Measurements from ENCODE around the gene BLID.

The BLID gene

GRCh38 chr11:122139595-122139866 is 23.5 kb upstream of the BLID start:
- DNase-seq (ENCODE audit: low spot score): no peak

- no peak for DNase-seq (ENCODE audit: low spot score)
Measured at GRCh38 chr11:122138744-122139594, 23.0 kb upstream of the BLID start.

- DNase-seq (ENCODE audit: low spot score): no peak
Measured at GRCh38 chr11:122137078-122137793, 21.2 kb upstream of the BLID start.

- no peak for DNase-seq (ENCODE audit: low spot score)
Measured at GRCh38 chr11:122131126-122131525, 15.1 kb upstream of the BLID start.

- DNase-seq (ENCODE audit: low spot score): no peak
Measured at GRCh38 chr11:122128146-122128545, 12.1 kb upstream of the BLID start.

GRCh38 chr11:122127020-122127419 is 11.0 kb upstream of the BLID start:
- DNase-seq (ENCODE audit: low spot score): no peak

- no peak for DNase-seq (ENCODE audit: low spot score)
Measured at GRCh38 chr11:122126024-122126688, 10.1 kb upstream of the BLID start.

- DNase-seq (ENCODE audit: low spot score): no peak
Measured at GRCh38 chr11:122123263-122123929, 7.4 kb upstream of the BLID start.

GRCh38 chr11:122122179-122122578 is 6.2 kb upstream of the BLID start:
- no peak for DNase-seq (ENCODE audit: low spot score)

GRCh38 chr11:122120096-122120495 is 4.1 kb upstream of the BLID start:
- DNase-seq (ENCODE audit: low spot score): no peak

- no peak for DNase-seq (ENCODE audit: low spot score)
Measured at GRCh38 chr11:122116591-122116990, 576 bp upstream of the BLID start.

GRCh38 chr11:122114976-122115375 is 1.0 kb downstream of the BLID start:
- no peak for DNase-seq (ENCODE audit: low spot score)

- DNase-seq (ENCODE audit: low spot score): no peak
Measured at GRCh38 chr11:122113836-122114825, 1.9 kb downstream of the BLID start.

- no peak for DNase-seq (ENCODE audit: low spot score)
Measured at GRCh38 chr11:122112470-122113365, 3.3 kb downstream of the BLID start.

- DNase-seq (ENCODE audit: low spot score): no peak
Measured at GRCh38 chr11:122109932-122110331, 6.1 kb downstream of the BLID start.

- DNase-seq (ENCODE audit: low spot score): no peak
Measured at GRCh38 chr11:122108828-122109227, 7.2 kb downstream of the BLID start.

GRCh38 chr11:122108192-122108799 is 7.7 kb downstream of the BLID start:
- peak; percentile 24 for DNase-seq (ENCODE audit: low spot score)

- no peak for DNase-seq (ENCODE audit: low spot score)
Measured at GRCh38 chr11:122107566-122107965, 8.4 kb downstream of the BLID start.

- no peak for DNase-seq (ENCODE audit: low spot score)
Measured at GRCh38 chr11:122107045-122107444, 9.0 kb downstream of the BLID start.
